Calu3 (cell line): ENCODE data around the gene FRAS1. TPM values are rescaled to one million over a fixed set of nuclear protein-coding genes. Genes with fewer than 3 reads are reported as not detected.

ENCODE experiments used
- BruUV-seq: library from RNA; stranded (reverse); fragments of 400-500 nt; replicated peaks from 2 replicates; lab custom pipeline; 2021; lab: Mats Ljungman, UMichigan
- CTCF ChIA-PET: fragments of 300-600 bp; sonication (Branson Sonifier 250); formaldehyde crosslinking; loops from one replicate; lab custom pipeline; 2022; ENCODE audit warnings: antibody characterized with exemption; lab: Charles Lee
- DNase-seq: peaks from one replicate; pipeline ENCODE4 v3.0.0; 2022
- H3K27ac Mint-ChIP-seq: one replicate; pipeline ENCODE4 v1.8.0; 2022; ENCODE audit warnings: mixed read lengths; ENCODE audit not compliant: unreplicated experiment
- H3K27me3 Mint-ChIP-seq: one replicate; pipeline ENCODE4 v1.8.0; 2022; ENCODE audit warnings: mixed read lengths; ENCODE audit not compliant: unreplicated experiment
- H3K36me3 Mint-ChIP-seq: one replicate; pipeline ENCODE4 v1.8.0; 2022; ENCODE audit warnings: mild to moderate bottlenecking, moderate library complexity, mixed read lengths; ENCODE audit not compliant: insufficient read depth, unreplicated experiment
- H3K4me1 Mint-ChIP-seq: one replicate; pipeline ENCODE4 v1.8.0; 2022; ENCODE audit warnings: mild to moderate bottlenecking, low read depth, mixed read lengths; ENCODE audit not compliant: unreplicated experiment
- H3K4me3 Mint-ChIP-seq: one replicate; pipeline ENCODE4 v1.8.0; 2022; ENCODE audit warnings: mild to moderate bottlenecking, low read depth, moderate library complexity, mixed read lengths; ENCODE audit not compliant: unreplicated experiment
- H3K9me3 Mint-ChIP-seq: one replicate; pipeline ENCODE4 v1.8.0; 2022; ENCODE audit warnings: low read depth, mixed read lengths; ENCODE audit not compliant: unreplicated experiment
- CTCF ChIP-seq: fragments of 200-600 bp; IDR thresholded peaks from one replicate; pipeline ENCODE4 v1.8.0; 2022; ENCODE audit warnings: antibody characterized with exemption; ENCODE audit not compliant: unreplicated experiment
- intact Hi-C: fragments of 100-400 bp; cut with micrococcal nuclease; formaldehyde crosslinking; loops from one replicate; pipeline ENCODE4 v1.10.0; 2022; ENCODE audit not compliant: unreplicated experiment
- total RNA-seq: library from RNA; stranded (reverse); gene quantifications from 2 replicates; pipeline ENCODE4 v1.2.3, GENCODE V29; 2022

Gene FRAS1
- total RNA-seq, 1 experiment from 2014 or later = 29.4 TPM

GRCh38 chr4:78311306-78311705 lies 254.2 kb downstream of the FRAS1 start:
- intact Hi-C loops = loop anchor here (10.0 kb wide), 1 partner anchor 257 kb away; the partner anchor contains the start of gene FRAS1
- H3K36me3 Mint-ChIP-seq = peaks cover 11% of the 10 kb centered on the region
- TF ChIP-seq CTCF = no peak
- no peak overlapping the region for H3K27ac Mint-ChIP-seq
- H3K9me3 Mint-ChIP-seq = no peaks in the 10 kb centered on the region
- peaks cover 28% of the 10 kb centered on the region for H3K4me1 Mint-ChIP-seq
- no peak for DNase-seq
- BruUV-seq = no TSS peak
- H3K4me3 Mint-ChIP-seq = no peak overlapping the region
- no peaks in the 10 kb centered on the region for H3K27me3 Mint-ChIP-seq
- CTCF ChIA-PET = no interaction called here

GRCh38 chr4:78312989-78313753 lies 256.0 kb downstream of the FRAS1 start:
- Mint-ChIP-seq H3K9me3 (no peaks in the 10 kb centered on the region), H3K27me3 (no peaks in the 10 kb centered on the region), H3K4me3 (no peak overlapping the region), H3K36me3 (peaks cover 5% of the 10 kb centered on the region), H3K27ac (no peak overlapping the region), H3K4me1 (peaks cover 18% of the 10 kb centered on the region)
- CTCF ChIA-PET = no interaction called here
- TF ChIP-seq CTCF = no peak
- DNase-seq = no peak
- intact Hi-C loops = loop anchor here (10.0 kb wide), 1 partner anchor 258 kb away; the partner anchor contains the start of gene FRAS1
- BruUV-seq = no TSS peak

- CTCF ChIA-PET = no interaction called here
- no peaks in the 10 kb centered on the region for H3K9me3 Mint-ChIP-seq
These were observed 256.6 kb downstream of the FRAS1 start for GRCh38 chr4:78313754-78314120.

DNA sequence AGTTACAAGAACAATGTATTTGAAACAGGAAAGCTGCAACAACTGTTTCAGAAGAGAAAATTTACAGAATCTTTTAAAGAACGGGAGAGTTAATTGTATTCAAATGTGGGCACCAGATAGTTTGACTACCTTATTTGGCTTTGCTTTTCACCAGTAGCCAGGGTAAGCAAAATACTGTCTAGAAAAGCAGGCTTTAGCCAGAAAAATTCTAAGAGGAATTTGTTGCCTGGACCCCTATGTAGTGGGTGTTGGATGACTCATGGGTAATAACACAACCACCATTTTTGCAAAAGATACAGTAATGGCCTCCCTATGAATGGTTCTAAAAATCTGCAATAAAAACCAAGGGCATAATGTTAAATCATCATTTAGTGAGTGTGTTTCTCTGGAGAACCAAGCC lies 261.0 kb downstream of the FRAS1 start:
- Mint-ChIP-seq H3K36me3 (no peaks in the 10 kb centered on the region), H3K27me3 (no peaks in the 10 kb centered on the region), H3K4me3 (no peak overlapping the region), H3K4me1 (no peaks in the 10 kb centered on the region), H3K9me3 (no peaks in the 10 kb centered on the region), H3K27ac (no peak overlapping the region)
- no peak for TF ChIP-seq CTCF
- DNase-seq = no peak
- BruUV-seq = no TSS peak
- intact Hi-C loops = loop anchor here (10.0 kb wide), 1 partner anchor 263 kb away; the partner anchor contains the start of gene FRAS1
- CTCF ChIA-PET = no interaction called here

More at GRCh38 chr4:78313754-78314120, 256.6 kb downstream of the FRAS1 start:
- no peak for TF ChIP-seq CTCF
- intact Hi-C loops = loop anchor here (10.0 kb wide), 1 partner anchor 259 kb away; the partner anchor contains the start of gene FRAS1
- no TSS peak for BruUV-seq
- Mint-ChIP-seq H3K27me3 (no peaks in the 10 kb centered on the region), H3K27ac (no peak overlapping the region), H3K4me1 (peaks cover 12% of the 10 kb centered on the region), H3K36me3 (peaks cover 3% of the 10 kb centered on the region), H3K4me3 (no peak overlapping the region)
- no peak for DNase-seq
